H9 (cell line): ENCODE data around the gene CFAP54. TPM values are rescaled to one million over a fixed set of nuclear protein-coding genes. Genes with fewer than 3 reads are reported as not detected.

Experiments used
- DNase-seq: peaks from one replicate; pipeline ENCODE4 v3.0.0-alpha.2; 2017
- H2AFZ ChIP-seq: one replicate; pipeline ENCODE4 v1.6.1; 2013; ENCODE audit warnings: mild to moderate bottlenecking, low read length, control low read depth, moderate library complexity
- H2AK5ac ChIP-seq: 2 replicates; pipeline ENCODE4 v1.6.1; 2013; ENCODE audit warnings: low read length, control low read depth, mixed read lengths; ENCODE audit not compliant: insufficient read length
- H2BK120ac ChIP-seq: one replicate; pipeline ENCODE4 v1.6.1; 2013; ENCODE audit warnings: low read depth, mild to moderate bottlenecking, low read length, control low read depth, inconsistent platforms; ENCODE audit not compliant: poor library complexity, severe bottlenecking
- H2BK12ac ChIP-seq: 2 replicates; pipeline ENCODE4 v1.6.1; 2013; ENCODE audit warnings: low read length, control low read depth, mixed read lengths, low read depth; ENCODE audit not compliant: insufficient read length
- H2BK15ac ChIP-seq: 2 replicates; pipeline ENCODE4 v1.6.1; 2013; ENCODE audit warnings: low read depth, low read length, control low read depth
- H2BK20ac ChIP-seq: one replicate; pipeline ENCODE4 v1.6.1; 2013; ENCODE audit warnings: low read depth, mild to moderate bottlenecking, low read length, control low read depth, inconsistent platforms; ENCODE audit not compliant: poor library complexity, severe bottlenecking
- H2BK5ac ChIP-seq: 2 replicates; pipeline ENCODE4 v1.6.1; 2013; ENCODE audit warnings: low read length, control low read depth, mixed read lengths; ENCODE audit not compliant: insufficient read length
- H3K14ac ChIP-seq: 2 replicates; pipeline ENCODE4 v1.6.1; 2013; ENCODE audit warnings: low read length, control low read depth; ENCODE audit not compliant: insufficient read depth
- H3K18ac ChIP-seq: 2 replicates; pipeline ENCODE4 v1.6.1; 2013; ENCODE audit warnings: low read depth, mild to moderate bottlenecking, mixed read lengths, low read length, control low read depth; ENCODE audit not compliant: insufficient read length
- H3K23ac ChIP-seq: 2 replicates; pipeline ENCODE4 v1.6.1; 2013; ENCODE audit warnings: low read length, control low read depth, mixed read lengths, low read depth; ENCODE audit not compliant: insufficient read length
- H3K23me2 ChIP-seq: 2 replicates; pipeline ENCODE4 v1.6.1; 2013; ENCODE audit warnings: low read depth, mild to moderate bottlenecking, mixed read lengths, low read length, control low read depth; ENCODE audit not compliant: insufficient read length, poor library complexity, severe bottlenecking
- H3K27ac ChIP-seq: 2 replicates; pipeline ENCODE4 v1.5.1; 2013; ENCODE audit warnings: low read length, control low read depth, mixed read lengths, low read depth; ENCODE audit not compliant: insufficient read length
- H3K27me3 ChIP-seq: 2 replicates; pipeline ENCODE4 v1.6.1; 2013; ENCODE audit warnings: low read length, control low read depth, inconsistent platforms; ENCODE audit not compliant: insufficient read depth
- H3K4ac ChIP-seq: 2 replicates; pipeline ENCODE4 v1.6.1; 2013; ENCODE audit warnings: low read depth, mild to moderate bottlenecking, control low read depth, inconsistent platforms, low read length, moderate library complexity
- H3K4me1 ChIP-seq: 2 replicates; pipeline ENCODE4 v1.6.1; 2013; ENCODE audit warnings: low read length, control low read depth, inconsistent platforms; ENCODE audit not compliant: insufficient read depth
- H3K4me2 ChIP-seq: 2 replicates; pipeline ENCODE4 v1.6.1; 2013; ENCODE audit warnings: low read length, control low read depth, mixed read lengths; ENCODE audit not compliant: insufficient read length, insufficient read depth
- H3K56ac ChIP-seq: 2 replicates; pipeline ENCODE4 v1.6.1; 2013; ENCODE audit warnings: low read depth, mild to moderate bottlenecking, mixed read lengths, low read length, control low read depth; ENCODE audit not compliant: insufficient read length
- H3K79me1 ChIP-seq: 2 replicates; pipeline ENCODE4 v1.6.1; 2013; ENCODE audit warnings: low read depth, mild to moderate bottlenecking, moderate library complexity, low read length, control low read depth, inconsistent platforms; ENCODE audit not compliant: insufficient read depth, poor library complexity, severe bottlenecking
- H3K79me2 ChIP-seq: 2 replicates; pipeline ENCODE4 v1.6.1; 2013; ENCODE audit warnings: low read length, control low read depth, inconsistent platforms; ENCODE audit not compliant: insufficient read depth
- H3K9ac ChIP-seq: 2 replicates; pipeline ENCODE4 v1.6.1; 2013; ENCODE audit warnings: low read length, control low read depth, mixed read lengths; ENCODE audit not compliant: insufficient read length; ENCODE audit errors: extremely low read depth
- H3K9me3 ChIP-seq: one replicate; pipeline ENCODE4 v1.6.1; 2013; ENCODE audit warnings: low read depth, low read length, inconsistent platforms; ENCODE audit not compliant: control insufficient read depth
- H3T11ph ChIP-seq: one replicate; pipeline ENCODE4 v1.6.1; 2013; ENCODE audit warnings: mild to moderate bottlenecking, low read length, control low read depth, inconsistent platforms
- H4K20me1 ChIP-seq: one replicate; pipeline ENCODE4 v1.6.1; 2013; ENCODE audit not compliant: control insufficient read depth, insufficient read length, insufficient read depth
- H4K5ac ChIP-seq: 2 replicates; pipeline ENCODE4 v1.6.1; 2013; ENCODE audit warnings: low read depth, mild to moderate bottlenecking, mixed read lengths, low read length, control low read depth; ENCODE audit not compliant: insufficient read length
- H4K8ac ChIP-seq: replicated peaks from 2 replicates; pipeline ENCODE4 v1.6.1; 2013; ENCODE audit warnings: low read length, control low read depth, mixed read lengths, low read depth; ENCODE audit not compliant: insufficient read length
- H4K91ac ChIP-seq: 2 replicates; pipeline ENCODE4 v1.6.1; 2013; ENCODE audit warnings: low read depth, mild to moderate bottlenecking, moderate library complexity, mixed read lengths, low read length, control low read depth; ENCODE audit not compliant: insufficient read length
- H3K27ac Mint-ChIP-seq, 3 experiments: 2 replicates in 2 of 3; 3 replicates in 1 of 3; pipeline ENCODE4 v1.8.0; 2020 to 2021; ENCODE audit warnings: mixed read lengths in 3 of 3, mild to moderate bottlenecking in 1 of 3, moderate library complexity in 1 of 3
- H3K27me3 Mint-ChIP-seq: 2 replicates; pipeline ENCODE4 v1.8.0; 2021; ENCODE audit warnings: low read depth, mild to moderate bottlenecking, moderate library complexity, mixed read lengths
- H3K36me3 Mint-ChIP-seq, 3 experiments: 2 replicates in 2 of 3; 3 replicates in 1 of 3; pipeline ENCODE4 v1.8.0; 2020 to 2021; ENCODE audit warnings: low read depth in 3 of 3, mixed read lengths in 3 of 3; ENCODE audit not compliant: insufficient read depth in 1 of 3
- H3K4me1 Mint-ChIP-seq, 2 experiments: 2 replicates each; pipeline ENCODE4 v1.8.0; 2020; ENCODE audit warnings: mixed read lengths in 2 of 2
- H3K4me3 Mint-ChIP-seq, 2 experiments: 2 replicates in 1 of 2; 3 replicates in 1 of 2; pipeline ENCODE4 v1.8.0; 2020 to 2021; ENCODE audit warnings: mild to moderate bottlenecking in 2 of 2, mixed read lengths in 2 of 2, moderate library complexity in 1 of 2
- H3K9me3 Mint-ChIP-seq, 2 experiments: 2 replicates in 1 of 2; 3 replicates in 1 of 2; pipeline ENCODE4 v1.8.0; 2020; ENCODE audit warnings: mild to moderate bottlenecking in 2 of 2, mixed read lengths in 2 of 2, moderate library complexity in 1 of 2
- CTCF ChIP-seq: fragments of 200-600 bp; sonication (generic); conservative IDR thresholded peaks from 3 replicates; pipeline ENCODE4 v1.8.0; 2021; ENCODE audit warnings: antibody characterized with exemption, mild to moderate bottlenecking
- WGBS: extraction: QIAGEN DNeasy Blood & Tissue Kit; methylation state at CpG from one replicate; pipeline ENCODE4 v1.1.7; 2013; ENCODE audit warnings: missing lambda C conversion rate, low lambda C conversion rate, mixed read lengths; ENCODE audit not compliant: insufficient read length; ENCODE audit errors: extremely low coverage; 5-methylcytosine and 5-hydroxymethylcytosine counted together
- total RNA-seq: library from RNA; stranded (reverse); gene quantifications from 2 replicates; pipeline ENCODE4 v1.2.1, GENCODE V29; 2021

Gene CFAP54
- total RNA-seq, 1 experiment from 2014 or later: 0.24 TPM

- Mint-ChIP-seq H3K4me3 (no peak overlapping the region), H3K9me3 (no peaks in the 10 kb centered on the region), H3K27me3 (no peaks in the 10 kb centered on the region), H3K4me1 (peaks cover 2 to 6% of the 10 kb centered on the region in 2 experiments; a peak in 3 of 4 replicates), H3K36me3 (no peaks in the 10 kb centered on the region), H3K27ac (peak overlapping the region in 2 of 3 experiments; percentile 66 to 85; a peak in 4 of 7 replicates)
- Histone ChIP-seq H4K91ac (no peak overlapping the region), H2AK5ac (no peak overlapping the region), H2BK5ac (no peak overlapping the region), H3K23me2 (no peaks in the 10 kb centered on the region), H2BK20ac (no peak overlapping the region), H2BK12ac (no peak overlapping the region), H3K9me3 (no peaks in the 10 kb centered on the region), H3K9ac (no peak overlapping the region), H4K5ac (no peak overlapping the region), H3K18ac (no peak overlapping the region), H3K4me2 (no peak overlapping the region), H3K27me3 (no peaks in the 10 kb centered on the region), H3K14ac (no peak overlapping the region), H3K27ac (no peak overlapping the region), H2AFZ (no peak overlapping the region), H3K4me1 (no peaks in the 10 kb centered on the region), H3K79me2 (no peaks in the 10 kb centered on the region), H2BK120ac (no peak overlapping the region), H3K4ac (no peak overlapping the region), H3T11ph (no peak overlapping the region), H3K23ac (no peak overlapping the region), H4K8ac (no peak overlapping the region), H3K56ac (no peak overlapping the region), H2BK15ac (no peak overlapping the region), H3K79me1 (no peaks in the 10 kb centered on the region), H4K20me1 (no peaks in the 10 kb centered on the region)
- no peak for DNase-seq
- no CpG with 5 or more reads among the region's 3 CpGs for WGBS
- TF ChIP-seq CTCF: no peak
Observed at GRCh38 chr12:96478011-96478410, 11.4 kb upstream of the CFAP54 start.
